Caco-2 (cell line): ENCODE results near the gene USP44. TPM values are rescaled to one million over a fixed set of nuclear protein-coding genes. Genes with fewer than 3 reads are reported as not detected.

ENCODE experiments used
- BruUV-seq: library from RNA; stranded (reverse); fragments of 400-500 nt; replicated peaks from 2 replicates; lab custom pipeline; 2021; lab: Mats Ljungman, UMichigan
- CTCF ChIA-PET: fragments of 300-600 bp; sonication (Branson Sonifier 250); formaldehyde crosslinking; loops from one replicate; lab custom pipeline; 2022; ENCODE audit warnings: antibody characterized with exemption; lab: Charles Lee
- POLR2A ChIA-PET: fragments of 300-600 bp; sonication (Branson Sonifier 250); formaldehyde crosslinking; loops from one replicate; lab custom pipeline; 2022; ENCODE audit warnings: antibody characterized with exemption; lab: Charles Lee
- DNase-seq, 2 experiments: peaks; one replicate each; pipeline versions ENCODE4 v3.0.0 to v3.0.0-alpha.2; 2020 to 2022
- H3K27me3 ChIP-seq: replicated peaks from 2 replicates; pipeline ENCODE4 v1.6.0; 2011; ENCODE audit warnings: low read length; ENCODE audit not compliant: control insufficient read depth, insufficient read depth
- H3K36me3 ChIP-seq: 2 replicates; pipeline ENCODE4 v1.5.1; 2011; ENCODE audit warnings: low read length; ENCODE audit not compliant: control insufficient read depth, insufficient read depth
- H3K4me1 ChIP-seq: fragments of 250-450 bp; sonication (Bioruptor Pico); 2 replicates; pipeline ENCODE4 v1.5.1; 2020; ENCODE audit warnings: mild to moderate bottlenecking
- H3K4me3 ChIP-seq: 2 replicates; pipeline ENCODE4 v1.5.1; 2011; ENCODE audit warnings: low read depth, mild to moderate bottlenecking, control low read depth, low read length
- H3K9me3 ChIP-seq: fragments of 250-450 bp; sonication (Bioruptor Pico); 2 replicates; pipeline ENCODE4 v1.5.1; 2020; ENCODE audit warnings: mild to moderate bottlenecking, moderate library complexity
- H3K27ac Mint-ChIP-seq: one replicate; pipeline ENCODE4 v1.8.0; 2022; ENCODE audit warnings: mixed read lengths; ENCODE audit not compliant: unreplicated experiment
- H3K27me3 Mint-ChIP-seq: one replicate; pipeline ENCODE4 v1.8.0; 2022; ENCODE audit warnings: mixed read lengths; ENCODE audit not compliant: insufficient read depth, unreplicated experiment
- H3K36me3 Mint-ChIP-seq: one replicate; pipeline ENCODE4 v1.8.0; 2022; ENCODE audit warnings: mild to moderate bottlenecking, mixed read lengths; ENCODE audit not compliant: insufficient read depth, unreplicated experiment
- H3K4me1 Mint-ChIP-seq: one replicate; pipeline ENCODE4 v1.8.0; 2022; ENCODE audit warnings: low read depth, mixed read lengths; ENCODE audit not compliant: unreplicated experiment
- H3K4me3 Mint-ChIP-seq: one replicate; pipeline ENCODE4 v1.8.0; 2022; ENCODE audit warnings: mild to moderate bottlenecking, moderate library complexity, mixed read lengths; ENCODE audit not compliant: unreplicated experiment
- H3K9me3 Mint-ChIP-seq: one replicate; pipeline ENCODE4 v1.8.0; 2022; ENCODE audit warnings: mixed read lengths; ENCODE audit not compliant: unreplicated experiment
- CTCF ChIP-seq, 2 experiments: fragments of 200-600 bp in 1 of 2; IDR thresholded peaks; 1 replicate in 1 of 2; 2 replicates in 1 of 2; pipeline versions ENCODE4 v1.5.1 to v1.8.0; 2011 to 2022; ENCODE audit warnings: antibody characterized with exemption in 1 of 2, control low read depth in 1 of 2, inconsistent platforms in 1 of 2, low read depth in 1 of 2, low read length in 1 of 2, mild to moderate bottlenecking in 1 of 2, moderate library complexity in 1 of 2; ENCODE audit not compliant: insufficient read depth in 1 of 2, severe bottlenecking in 1 of 2, unreplicated experiment in 1 of 2
- intact Hi-C: fragments of 100-400 bp; cut with micrococcal nuclease; formaldehyde crosslinking; loops from one replicate; pipeline ENCODE4 v1.10.0; 2022; ENCODE audit not compliant: unreplicated experiment
- total RNA-seq: library from RNA; stranded (reverse); gene quantifications from 2 replicates; pipeline ENCODE4 v1.2.3, GENCODE V29; 2022

The USP44 gene
- total RNA-seq, 1 experiment from 2014 or later, result 0.14 TPM

DNA sequence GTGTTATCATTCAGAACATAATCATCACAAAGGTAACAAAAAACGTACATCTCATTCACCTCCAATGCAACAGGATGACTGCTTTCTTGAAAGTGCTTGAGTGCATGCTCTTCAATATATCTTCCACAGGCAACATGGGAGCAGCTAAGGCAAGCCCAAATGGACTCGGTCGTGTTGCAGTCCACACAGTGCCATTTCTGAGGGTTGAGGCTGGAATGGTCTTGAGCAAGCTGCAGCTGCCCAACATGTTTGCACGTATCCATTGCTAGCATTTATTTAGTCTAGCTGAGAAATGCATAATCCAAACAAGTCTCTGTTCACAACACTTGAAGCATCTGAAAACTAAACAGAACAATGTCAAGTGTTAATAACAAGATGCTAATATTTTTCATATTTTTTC lies 17.3 kb downstream of the USP44 start:
- DNase-seq, result no peak

DNA sequence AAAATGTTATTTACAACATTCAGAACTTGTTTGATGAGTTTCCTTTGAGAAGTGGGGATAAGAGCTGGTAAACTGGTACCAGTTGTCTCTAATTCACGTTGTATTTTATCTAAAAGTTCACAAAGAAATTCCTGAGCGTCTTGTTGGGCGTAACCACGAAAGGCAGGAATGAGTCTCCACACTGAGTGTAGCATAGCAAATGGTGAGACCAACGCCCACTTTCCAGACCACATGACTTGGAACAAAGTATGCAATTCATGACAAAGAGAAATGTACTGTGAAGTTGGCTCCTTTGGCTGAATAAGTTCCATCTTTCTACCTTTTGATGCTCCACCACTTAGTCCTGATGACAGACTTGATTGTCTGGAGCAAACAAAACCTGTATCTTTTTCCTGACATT lies 18.4 kb downstream of the USP44 start:
- H3K27me3 Mint-ChIP-seq, result no peaks in the 10 kb centered on the region
- no peaks in the 10 kb centered on the region for H3K9me3 Mint-ChIP-seq
- no peaks in the 10 kb centered on the region for H3K36me3 Mint-ChIP-seq

More for the DNA sequence above, 17.3 kb downstream of the USP44 start:
- Mint-ChIP-seq H3K36me3 (no peaks in the 10 kb centered on the region), H3K4me3 (no peak overlapping the region), H3K27me3 (no peaks in the 10 kb centered on the region), H3K9me3 (no peaks in the 10 kb centered on the region), H3K4me1 (peaks cover 22% of the 10 kb centered on the region), H3K27ac (peak overlapping the region; percentile 7)
- H3K4me3 ChIP-seq, result no peak overlapping the region
- no TSS peak for BruUV-seq
- no peak for TF ChIP-seq CTCF (IDR thresholded peaks at IDR 0.05; ENCODE audit: insufficient read depth in 1 of 2, low read depth in 1 of 2, low read length in 1 of 2, severe bottlenecking in 1 of 2, unreplicated experiment in 1 of 2)
- no peaks in the 10 kb centered on the region for H3K9me3 ChIP-seq
- intact Hi-C loops, result loop anchor here (1.0 to 5.0 kb wide), 4 partner anchors 41 to 417 kb away; partner anchors contain the start of genes FGD6 and VEZT
- peaks cover 26% of the 10 kb centered on the region for H3K4me1 ChIP-seq
- H3K27me3 ChIP-seq, result no peaks in the 10 kb centered on the region
- CTCF ChIA-PET, result interaction anchor here (0.6 to 1.7 kb wide), 23 partner anchors 17 to 906 kb away, joined by 3 to 27 read pairs (median 6); partner anchors contain the start of genes FGD6, METAP2, NR2C1 and VEZT
- POLR2A ChIA-PET, result interaction anchor here (0.6 to 0.7 kb wide), 4 partner anchors 42 to 530 kb away, joined by 3 to 6 read pairs (median 4); no protein-coding TSS in a partner anchor
- no peaks in the 10 kb centered on the region for H3K36me3 ChIP-seq

DNA sequence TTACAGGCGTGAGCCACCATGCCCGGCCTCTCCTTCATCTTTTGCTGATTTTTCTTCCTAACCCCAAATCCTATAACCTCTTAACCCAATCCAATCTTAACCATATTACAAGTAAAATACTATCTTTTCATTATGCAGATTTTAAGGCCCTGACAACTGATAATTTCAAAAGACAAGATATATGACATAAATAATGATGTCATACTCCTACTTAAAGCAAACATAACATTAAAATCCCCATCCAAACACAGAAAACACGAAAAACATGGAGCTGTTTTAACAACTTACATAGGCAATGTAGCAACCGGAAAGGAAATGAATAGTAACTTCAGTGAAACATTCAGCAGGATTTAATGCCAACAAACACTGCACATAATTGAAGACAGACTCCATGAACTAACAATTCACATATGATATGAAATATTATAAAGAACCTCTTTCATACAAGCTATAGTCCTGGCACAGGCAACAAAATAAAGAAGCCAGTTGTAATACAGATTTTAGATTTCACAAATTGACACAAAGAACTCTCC lies 21.5 kb downstream of the USP44 start:
- intact Hi-C loops, result loop anchor here (5.0 kb wide), 1 partner anchor 312 kb away; the partner anchor contains the start of genes FGD6 and VEZT
- no peaks in the 10 kb centered on the region for H3K9me3 ChIP-seq
- Mint-ChIP-seq H3K4me1 (peaks cover 28% of the 10 kb centered on the region), H3K27me3 (no peaks in the 10 kb centered on the region), H3K4me3 (no peak overlapping the region), H3K9me3 (no peaks in the 10 kb centered on the region), H3K36me3 (no peaks in the 10 kb centered on the region), H3K27ac (no peak overlapping the region)
- TF ChIP-seq CTCF (IDR thresholded peaks at IDR 0.05; ENCODE audit: insufficient read depth in 1 of 2, low read depth in 1 of 2, low read length in 1 of 2, severe bottlenecking in 1 of 2, unreplicated experiment in 1 of 2), result no peak
- ChIA-PET CTCF (no interaction called here), POLR2A (no interaction called here)
- BruUV-seq, result no TSS peak
- no peak for DNase-seq
- no peaks in the 10 kb centered on the region for H3K36me3 ChIP-seq
- no peaks in the 10 kb centered on the region for H3K27me3 ChIP-seq
- no peak overlapping the region for H3K4me3 ChIP-seq
- peaks cover 22% of the 10 kb centered on the region for H3K4me1 ChIP-seq

More for the DNA sequence above, 18.4 kb downstream of the USP44 start:
- BruUV-seq, result no TSS peak
- H3K27me3 ChIP-seq, result no peaks in the 10 kb centered on the region
- no peak for DNase-seq
- H3K4me1 ChIP-seq, result peaks cover 22% of the 10 kb centered on the region
- no peak overlapping the region for H3K4me3 ChIP-seq
- intact Hi-C loops, result loop anchor here (5.0 kb wide), 1 partner anchor 316 kb away; the partner anchor contains the start of genes FGD6 and VEZT
- ChIA-PET POLR2A (no interaction called here), CTCF (interaction anchor here (0.9 kb wide), 1 partner anchor 42 kb away, joined by 3 read pairs; no protein-coding TSS in a partner anchor)
- H3K4me3 Mint-ChIP-seq, result no peak overlapping the region
- H3K9me3 ChIP-seq, result no peaks in the 10 kb centered on the region
- H3K4me1 Mint-ChIP-seq, result peaks cover 28% of the 10 kb centered on the region
- H3K27ac Mint-ChIP-seq, result no peak overlapping the region
- no peaks in the 10 kb centered on the region for H3K36me3 ChIP-seq
- TF ChIP-seq CTCF (IDR thresholded peaks at IDR 0.05; ENCODE audit: insufficient read depth in 1 of 2, low read depth in 1 of 2, low read length in 1 of 2, severe bottlenecking in 1 of 2, unreplicated experiment in 1 of 2), result no peak
